ENCODE measurements around the gene KRT33B.

GRCh38 chr17:41416479-41416878 lies 46.9 kb upstream of the KRT33B start:
- TF ChIP-seq, protein P1, sequence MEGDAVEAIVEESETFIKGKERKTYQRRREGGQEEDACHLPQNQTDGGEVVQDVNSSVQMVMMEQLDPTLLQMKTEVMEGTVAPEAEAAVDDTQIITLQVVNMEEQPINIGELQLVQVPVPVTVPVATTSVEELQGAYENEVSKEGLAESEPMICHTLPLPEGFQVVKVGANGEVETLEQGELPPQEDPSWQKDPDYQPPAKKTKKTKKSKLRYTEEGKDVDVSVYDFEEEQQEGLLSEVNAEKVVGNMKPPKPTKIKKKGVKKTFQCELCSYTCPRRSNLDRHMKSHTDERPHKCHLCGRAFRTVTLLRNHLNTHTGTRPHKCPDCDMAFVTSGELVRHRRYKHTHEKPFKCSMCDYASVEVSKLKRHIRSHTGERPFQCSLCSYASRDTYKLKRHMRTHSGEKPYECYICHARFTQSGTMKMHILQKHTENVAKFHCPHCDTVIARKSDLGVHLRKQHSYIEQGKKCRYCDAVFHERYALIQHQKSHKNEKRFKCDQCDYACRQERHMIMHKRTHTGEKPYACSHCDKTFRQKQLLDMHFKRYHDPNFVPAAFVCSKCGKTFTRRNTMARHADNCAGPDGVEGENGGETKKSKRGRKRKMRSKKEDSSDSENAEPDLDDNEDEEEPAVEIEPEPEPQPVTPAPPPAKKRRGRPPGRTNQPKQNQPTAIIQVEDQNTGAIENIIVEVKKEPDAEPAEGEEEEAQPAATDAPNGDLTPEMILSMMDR (IDR thresholded peaks at IDR 0.05) = no peak
- no peak for TF ChIP-seq POLR2A (IDR thresholded peaks at IDR 0.05)

Measured in lower leg skin (tissue), 3 donors.